Measurements from ENCODE around the gene PEX12.

Gene PEX12

GRCh38 chr17:35578197-35578928 lies at the start of gene PEX12:
Gene PEX12 (minus strand): TSS chr17:35578571. CDS start chr17:35578021, 550 bp downstream.
- H3K4me3 ChIP-seq (ENCODE audit: low read depth, low read length), result peak within 1 kb of the TSS; percentile 82
- peak; percentile 89 for DNase-seq (ENCODE audit: low read depth)
- TF ChIP-seq CTCF (conservative IDR thresholded peaks at IDR 0.05; ENCODE audit: low read depth, low read length), result no peak

GRCh38 chr17:35627417-35627816 lies 49.0 kb upstream of the PEX12 start:
- no peak overlapping the region for H3K4me3 ChIP-seq (ENCODE audit: low read depth, low read length)
- DNase-seq (ENCODE audit: low read depth), result no peak
- no peak for TF ChIP-seq CTCF (conservative IDR thresholded peaks at IDR 0.05; ENCODE audit: low read depth, low read length)

GRCh38 chr17:35621768-35622167 lies 43.4 kb upstream of the PEX12 start:
- no peak for TF ChIP-seq CTCF (conservative IDR thresholded peaks at IDR 0.05; ENCODE audit: low read depth, low read length)
- DNase-seq (ENCODE audit: low read depth), result no peak
- H3K4me3 ChIP-seq (ENCODE audit: low read depth, low read length), result no peak overlapping the region

- TF ChIP-seq CTCF (conservative IDR thresholded peaks at IDR 0.05; ENCODE audit: low read depth, low read length), result no peak
- H3K4me3 ChIP-seq (ENCODE audit: low read depth, low read length), result no peak overlapping the region
- no peak for DNase-seq (ENCODE audit: low read depth)
These were observed 40.3 kb upstream of the PEX12 start for GRCh38 chr17:35618628-35619027.

GRCh38 chr17:35617505-35617904 lies 39.1 kb upstream of the PEX12 start:
- no peak overlapping the region for H3K4me3 ChIP-seq (ENCODE audit: low read depth, low read length)
- DNase-seq (ENCODE audit: low read depth), result no peak
- TF ChIP-seq CTCF (conservative IDR thresholded peaks at IDR 0.05; ENCODE audit: low read depth, low read length), result no peak

GRCh38 chr17:35616536-35616935 lies 38.2 kb upstream of the PEX12 start:
- H3K4me3 ChIP-seq (ENCODE audit: low read depth, low read length), result no peak overlapping the region
- no peak for DNase-seq (ENCODE audit: low read depth)
- no peak for TF ChIP-seq CTCF (conservative IDR thresholded peaks at IDR 0.05; ENCODE audit: low read depth, low read length)

- H3K4me3 ChIP-seq (ENCODE audit: low read depth, low read length), result no peak overlapping the region
- TF ChIP-seq CTCF (conservative IDR thresholded peaks at IDR 0.05; ENCODE audit: low read depth, low read length), result no peak
- peak; percentile 9 for DNase-seq (ENCODE audit: low read depth)
These were observed 36.4 kb upstream of the PEX12 start for GRCh38 chr17:35614810-35615209.

All from choroid plexus epithelial cell (primary cell).